Measurements from ENCODE around the gene NLRP7.
"Not testable (repeated sequence)": the region's sequence is repeated elsewhere in the genome, so short reads cannot be mapped to it uniquely, and the experiment has no call there.

GRCh38 chr19:54953345-54953713 is 6.0 kb upstream of the NLRP7 start:
- TF ChIP-seq, protein P1, sequence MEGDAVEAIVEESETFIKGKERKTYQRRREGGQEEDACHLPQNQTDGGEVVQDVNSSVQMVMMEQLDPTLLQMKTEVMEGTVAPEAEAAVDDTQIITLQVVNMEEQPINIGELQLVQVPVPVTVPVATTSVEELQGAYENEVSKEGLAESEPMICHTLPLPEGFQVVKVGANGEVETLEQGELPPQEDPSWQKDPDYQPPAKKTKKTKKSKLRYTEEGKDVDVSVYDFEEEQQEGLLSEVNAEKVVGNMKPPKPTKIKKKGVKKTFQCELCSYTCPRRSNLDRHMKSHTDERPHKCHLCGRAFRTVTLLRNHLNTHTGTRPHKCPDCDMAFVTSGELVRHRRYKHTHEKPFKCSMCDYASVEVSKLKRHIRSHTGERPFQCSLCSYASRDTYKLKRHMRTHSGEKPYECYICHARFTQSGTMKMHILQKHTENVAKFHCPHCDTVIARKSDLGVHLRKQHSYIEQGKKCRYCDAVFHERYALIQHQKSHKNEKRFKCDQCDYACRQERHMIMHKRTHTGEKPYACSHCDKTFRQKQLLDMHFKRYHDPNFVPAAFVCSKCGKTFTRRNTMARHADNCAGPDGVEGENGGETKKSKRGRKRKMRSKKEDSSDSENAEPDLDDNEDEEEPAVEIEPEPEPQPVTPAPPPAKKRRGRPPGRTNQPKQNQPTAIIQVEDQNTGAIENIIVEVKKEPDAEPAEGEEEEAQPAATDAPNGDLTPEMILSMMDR (IDR thresholded peaks at IDR 0.05), result not testable (repeated sequence)
- not testable (repeated sequence) for TF ChIP-seq POLR2A (IDR thresholded peaks at IDR 0.05)

Measured in Peyer's patch (tissue), 4 donors.